Loucy (cell line): ENCODE data around the gene THRAP3.

Experiments used
- H2AFZ ChIP-seq: fragments of 200-600 bp; sonication (generic); 2 replicates; pipeline ENCODE4 v1.6.0; 2016; ENCODE audit warnings: antibody characterized with exemption, mild to moderate bottlenecking, low read length, moderate library complexity
- H3F3A ChIP-seq: fragments of 200-600 bp; 2 replicates; pipeline ENCODE4 v1.6.0; 2016; ENCODE audit warnings: antibody characterized with exemption, low read depth, mild to moderate bottlenecking
- H3K27me3 ChIP-seq: fragments of 200-600 bp; sonication (generic); 2 replicates; pipeline ENCODE4 v1.6.1; 2014; ENCODE audit warnings: low read length, mild to moderate bottlenecking; ENCODE audit not compliant: insufficient read depth, poor library complexity, severe bottlenecking
- H3K36me3 ChIP-seq: fragments of 200-600 bp; sonication (generic); 2 replicates; pipeline ENCODE4 v1.6.1; 2016; ENCODE audit warnings: low read length; ENCODE audit not compliant: insufficient read depth
- H3K4me1 ChIP-seq: fragments of 200-600 bp; sonication (generic); 2 replicates; pipeline ENCODE4 v1.5.1; 2014; ENCODE audit warnings: low read length, mild to moderate bottlenecking; ENCODE audit not compliant: insufficient read depth, poor library complexity, severe bottlenecking
- H3K4me2 ChIP-seq: fragments of 200-600 bp; sonication (generic); 2 replicates; pipeline ENCODE4 v1.6.0; 2014; ENCODE audit warnings: antibody characterized with exemption, low read length, low read depth, mild to moderate bottlenecking; ENCODE audit not compliant: poor library complexity, severe bottlenecking
- H3K4me3 ChIP-seq: fragments of 200-600 bp; sonication (generic); 2 replicates; pipeline ENCODE4 v1.5.1; 2014; ENCODE audit warnings: low read length, mild to moderate bottlenecking, mixed read lengths; ENCODE audit not compliant: poor library complexity, severe bottlenecking
- H3K79me2 ChIP-seq: fragments of 200-600 bp; sonication (generic); 2 replicates; pipeline ENCODE4 v1.6.1; 2014; ENCODE audit warnings: low read length; ENCODE audit not compliant: insufficient read depth
- H3K9ac ChIP-seq: fragments of 200-600 bp; sonication (generic); 2 replicates; pipeline ENCODE4 v1.6.0; 2014; ENCODE audit warnings: mild to moderate bottlenecking, low read depth, low read length, moderate library complexity; ENCODE audit not compliant: poor library complexity, severe bottlenecking
- H3K9me2 ChIP-seq: fragments of 200-600 bp; sonication (generic); replicated peaks from 2 replicates; pipeline ENCODE4 v1.6.1; 2016; ENCODE audit warnings: low read depth, low read length, mixed read lengths
- H3K9me3 ChIP-seq: fragments of 200-600 bp; sonication (generic); 2 replicates; pipeline ENCODE4 v1.6.1; 2014; ENCODE audit warnings: mild to moderate bottlenecking, antibody characterized with exemption, low read length, low read depth; ENCODE audit not compliant: insufficient read depth
- H4K20me1 ChIP-seq: fragments of 200-600 bp; sonication (generic); 2 replicates; pipeline ENCODE4 v1.6.0; 2014; ENCODE audit warnings: antibody characterized with exemption, low read length, mild to moderate bottlenecking; ENCODE audit not compliant: insufficient read depth, poor library complexity, severe bottlenecking
- EZH2phosphoT487 ChIP-seq: fragments of 200-600 bp; IDR thresholded peaks from 2 replicates; pipeline ENCODE4 v1.6.1; 2018; ENCODE audit warnings: antibody characterized with exemption, mild to moderate bottlenecking, moderate library complexity, borderline replicate concordance
- TF ChIP-seq, protein P1 (sequence below): fragments of 200-600 bp; sonication (generic); conservative IDR thresholded peaks from 2 replicates; pipeline ENCODE4 v1.5.1; 2014; ENCODE audit warnings: mild to moderate bottlenecking, antibody characterized with exemption, low read length

Gene THRAP3

DNA sequence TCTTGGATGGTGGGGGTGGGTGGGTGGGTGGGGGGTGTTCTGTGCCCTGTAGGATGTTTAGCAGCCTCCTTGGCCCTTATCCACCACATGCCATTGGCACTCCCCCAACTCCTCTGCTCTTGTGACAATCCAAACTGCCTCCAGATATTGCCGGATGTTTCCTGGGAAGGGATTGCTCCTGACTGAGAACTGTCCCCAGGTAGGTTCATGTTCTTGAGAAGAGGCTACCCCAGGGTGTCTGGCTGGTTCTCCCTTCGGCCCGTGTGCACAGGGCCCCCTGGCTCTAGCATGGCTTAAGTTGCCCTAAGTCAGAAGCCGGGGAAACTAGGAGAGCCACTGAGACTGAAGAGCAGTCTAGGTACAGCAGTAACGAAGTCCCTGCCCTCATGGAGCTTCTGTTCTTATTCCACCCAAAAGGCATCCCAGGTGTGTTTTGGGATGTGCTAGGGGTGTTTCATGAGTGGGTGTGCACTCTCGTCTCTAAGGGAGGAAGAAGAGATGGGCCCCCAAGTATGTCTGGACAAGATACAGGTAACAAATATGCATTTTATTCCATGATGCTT is 19.8 kb upstream of the THRAP3 start:
- H2AFZ ChIP-seq: no peak overlapping the region
- no peaks in the 10 kb centered on the region for H3K36me3 ChIP-seq
- no peaks in the 10 kb centered on the region for H3K4me1 ChIP-seq
- TF ChIP-seq, protein P1, sequence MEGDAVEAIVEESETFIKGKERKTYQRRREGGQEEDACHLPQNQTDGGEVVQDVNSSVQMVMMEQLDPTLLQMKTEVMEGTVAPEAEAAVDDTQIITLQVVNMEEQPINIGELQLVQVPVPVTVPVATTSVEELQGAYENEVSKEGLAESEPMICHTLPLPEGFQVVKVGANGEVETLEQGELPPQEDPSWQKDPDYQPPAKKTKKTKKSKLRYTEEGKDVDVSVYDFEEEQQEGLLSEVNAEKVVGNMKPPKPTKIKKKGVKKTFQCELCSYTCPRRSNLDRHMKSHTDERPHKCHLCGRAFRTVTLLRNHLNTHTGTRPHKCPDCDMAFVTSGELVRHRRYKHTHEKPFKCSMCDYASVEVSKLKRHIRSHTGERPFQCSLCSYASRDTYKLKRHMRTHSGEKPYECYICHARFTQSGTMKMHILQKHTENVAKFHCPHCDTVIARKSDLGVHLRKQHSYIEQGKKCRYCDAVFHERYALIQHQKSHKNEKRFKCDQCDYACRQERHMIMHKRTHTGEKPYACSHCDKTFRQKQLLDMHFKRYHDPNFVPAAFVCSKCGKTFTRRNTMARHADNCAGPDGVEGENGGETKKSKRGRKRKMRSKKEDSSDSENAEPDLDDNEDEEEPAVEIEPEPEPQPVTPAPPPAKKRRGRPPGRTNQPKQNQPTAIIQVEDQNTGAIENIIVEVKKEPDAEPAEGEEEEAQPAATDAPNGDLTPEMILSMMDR: no peak
- TF ChIP-seq EZH2phosphoT487: no peak
- no peak overlapping the region for H3K4me2 ChIP-seq
- no peaks in the 10 kb centered on the region for H3K9me3 ChIP-seq
- H3F3A ChIP-seq: no peaks in the 10 kb centered on the region
- no peaks in the 10 kb centered on the region for H3K9me2 ChIP-seq
- H3K9ac ChIP-seq: no peak overlapping the region
- no peaks in the 10 kb centered on the region for H3K27me3 ChIP-seq
- H4K20me1 ChIP-seq: no peaks in the 10 kb centered on the region
- no peaks in the 10 kb centered on the region for H3K79me2 ChIP-seq
- no peak overlapping the region for H3K4me3 ChIP-seq

DNA sequence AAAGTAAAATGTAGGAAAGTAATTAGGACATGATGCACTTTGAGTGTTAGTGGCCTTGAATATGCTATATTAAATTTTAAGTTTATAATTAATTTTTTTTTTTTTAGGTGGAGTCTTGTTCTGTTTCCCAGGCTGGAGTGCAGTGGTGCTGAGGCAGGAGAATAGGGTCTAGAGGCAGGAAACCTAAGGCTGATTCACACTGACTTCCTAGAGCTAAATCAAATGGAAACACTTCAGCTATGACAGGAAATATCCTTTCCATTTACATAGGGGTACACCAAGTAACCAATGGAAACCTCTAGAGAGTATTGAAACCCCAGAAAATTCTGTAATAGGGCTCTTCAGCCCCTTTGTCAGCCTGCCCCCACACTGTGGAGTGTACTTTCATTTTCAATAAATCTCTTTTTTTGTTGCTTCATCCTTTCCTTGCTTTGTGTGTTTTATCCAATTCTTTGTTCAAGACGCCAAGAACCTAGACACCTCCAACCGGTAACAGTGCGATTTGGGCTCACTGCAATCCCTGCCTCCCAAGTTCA is 17.9 kb upstream of the THRAP3 start:
- Histone ChIP-seq H3K4me3 (no peak overlapping the region), H3K9me2 (no peaks in the 10 kb centered on the region), H3K9me3 (no peaks in the 10 kb centered on the region), H3K27me3 (no peaks in the 10 kb centered on the region), H3K4me1 (no peaks in the 10 kb centered on the region), H3K36me3 (no peaks in the 10 kb centered on the region), H3K79me2 (no peaks in the 10 kb centered on the region), H3K9ac (no peak overlapping the region), H3K4me2 (no peak overlapping the region), H2AFZ (peak overlapping the region; percentile 68; the same call in 1 of the 2 replicates), H4K20me1 (no peaks in the 10 kb centered on the region), H3F3A (no peaks in the 10 kb centered on the region)
- TF ChIP-seq EZH2phosphoT487: no peak
- TF ChIP-seq, protein P1: no peak

DNA sequence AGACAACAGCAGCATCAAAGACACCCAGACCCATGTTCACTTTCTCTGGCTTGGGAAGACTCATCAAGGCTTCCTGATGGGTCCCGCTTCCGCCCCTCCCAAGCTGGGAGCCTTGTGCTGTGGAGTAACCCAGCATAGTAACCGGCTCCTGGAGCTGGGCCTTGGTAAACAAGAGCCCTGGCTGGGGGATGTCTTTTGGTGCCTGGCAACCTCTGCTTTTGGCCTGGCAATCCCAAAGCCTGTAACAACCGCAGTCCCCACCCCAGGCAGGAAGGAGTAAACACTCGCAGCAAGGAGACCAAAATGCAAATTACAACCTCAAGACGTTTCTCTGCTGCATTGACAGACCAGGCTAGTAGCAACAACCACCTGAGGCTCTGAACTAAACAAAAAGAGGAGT is 16.9 kb upstream of the THRAP3 start:
- Histone ChIP-seq H3K4me3 (no peak overlapping the region), H3K9me2 (no peaks in the 10 kb centered on the region), H3K27me3 (no peaks in the 10 kb centered on the region), H2AFZ (0 out of 2 replicates have a peak overlapping the region, but pooled peaks have one; percentile 40), H3K79me2 (no peaks in the 10 kb centered on the region), H4K20me1 (no peaks in the 10 kb centered on the region), H3K36me3 (no peaks in the 10 kb centered on the region), H3K9me3 (no peaks in the 10 kb centered on the region), H3K9ac (no peak overlapping the region), H3K4me1 (no peaks in the 10 kb centered on the region), H3F3A (no peaks in the 10 kb centered on the region), H3K4me2 (no peak overlapping the region)
- TF ChIP-seq, protein P1: no peak
- no peak for TF ChIP-seq EZH2phosphoT487
